Mucosa of descending colon (tissue), 3 donors: ENCODE measurements around the gene TBC1D8. TPM values are rescaled to one million over a fixed set of nuclear protein-coding genes. Genes with fewer than 3 reads are reported as not detected.
"Not testable (repeated sequence)": the region's sequence is repeated elsewhere in the genome, so short reads cannot be mapped to it uniquely, and the experiment has no call there.

ENCODE experiments used
- ATAC-seq: fragments of 200-7000 bp; cut with Tn5 transposase; one replicate; pipeline ENCODE4 v1.9.1; 2020; ENCODE audit warnings: mild to moderate bottlenecking, moderate library complexity
- DNase-seq, 3 donors: peaks; one replicate each; pipeline ENCODE4 v3.0.0-alpha.2; 2020
- H3K36me3 ChIP-seq: fragments of 200-600 bp; one replicate; pipeline ENCODE4 v1.8.0; 2021; ENCODE audit warnings: low read depth, mild to moderate bottlenecking
- H3K4me1 ChIP-seq: fragments of 200-600 bp; one replicate; pipeline ENCODE4 v1.8.0; 2021; ENCODE audit warnings: low read depth, mild to moderate bottlenecking
- H3K4me3 ChIP-seq: fragments of 200-600 bp; one replicate; pipeline ENCODE4 v1.8.0; 2021; ENCODE audit warnings: mild to moderate bottlenecking
- H3K9me3 ChIP-seq: fragments of 200-600 bp; one replicate; pipeline ENCODE4 v1.8.0; 2021; ENCODE audit warnings: mild to moderate bottlenecking
- CTCF ChIP-seq: fragments of 200-600 bp; IDR thresholded peaks from one replicate; pipeline ENCODE4 v1.8.0; 2022; ENCODE audit warnings: antibody characterized with exemption, mild to moderate bottlenecking
- intact Hi-C, 2 donors: fragments of 100-400 bp; cut with DNase I in 1 of 2; cut with micrococcal nuclease in 1 of 2; formaldehyde crosslinking; loops; one replicate each; pipeline versions ENCODE4 v1.11.0 to v1.11.1; 2022; cut with DNase I, micrococcal nuclease
- total RNA-seq, 3 donors: library from RNA; stranded (reverse); fragmentation: NEBNext Ultra II Directional in 2 of 3; extraction: Animal tissue kit (Norgen Biotek cat#: 25700) in 2 of 3; gene quantifications; one replicate each; pipeline versions ENCODE4 v1.2.1 to v1.2.4, GENCODE V29; 2021 to 2023
- donor health status: DM: no; HTN: no; CAD: no; lungs with moderate emphysema.
- donor health status: DM: no; HTN: no; CAD: no.
- donor health status: DM: no; HTN: yes; CAD: no.

The TBC1D8 gene
- total RNA-seq, 3 donors from 2014 or later, result 14.4 to 28.8 (median 17.7) TPM

- Histone ChIP-seq H3K4me1 (no peaks in the 10 kb centered on the region), H3K4me3 (no peak overlapping the region), H3K9me3 (no peaks in the 10 kb centered on the region), H3K36me3 (no peaks in the 10 kb centered on the region)
- intact Hi-C loops, result no loop called here
- DNase-seq (no peak), ATAC-seq (no peak)
- no peak for TF ChIP-seq CTCF
Observed at GRCh38 chr2:101053117-101053516, 98.1 kb downstream of the TBC1D8 start.

DNA sequence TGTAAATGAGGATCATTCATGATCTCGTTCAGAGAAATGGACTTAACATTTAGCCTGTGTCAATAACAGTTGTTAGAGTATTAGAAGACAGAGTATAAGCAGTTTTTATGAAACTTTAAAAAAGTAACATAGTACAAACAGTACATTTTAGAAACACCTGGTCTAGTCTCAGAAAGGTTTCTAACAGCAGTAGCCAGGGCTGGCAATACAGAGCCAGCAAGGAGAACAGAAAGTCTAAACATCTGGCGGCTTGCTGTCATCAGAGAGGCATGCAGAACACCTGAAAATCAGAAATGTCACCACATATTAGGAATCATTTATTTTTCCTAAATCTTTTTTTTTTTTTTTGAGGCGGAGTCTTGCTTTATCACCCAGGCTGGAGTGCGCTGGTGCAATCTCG is 99.0 kb downstream of the TBC1D8 start:
- Histone ChIP-seq H3K4me3 (no peak overlapping the region), H3K36me3 (no peaks in the 10 kb centered on the region), H3K9me3 (no peaks in the 10 kb centered on the region), H3K4me1 (no peaks in the 10 kb centered on the region)
- no peak for ATAC-seq
- no peak for DNase-seq
- no peak for TF ChIP-seq CTCF
- intact Hi-C loops, result no loop called here

GRCh38 chr2:101050886-101051285 is 100.3 kb downstream of the TBC1D8 start:
- ATAC-seq, H3K4me1 ChIP-seq, H3K36me3 ChIP-seq, intact Hi-C loops, H3K9me3 ChIP-seq, H3K4me3 ChIP-seq, DNase-seq: not testable (repeated sequence)

DNA sequence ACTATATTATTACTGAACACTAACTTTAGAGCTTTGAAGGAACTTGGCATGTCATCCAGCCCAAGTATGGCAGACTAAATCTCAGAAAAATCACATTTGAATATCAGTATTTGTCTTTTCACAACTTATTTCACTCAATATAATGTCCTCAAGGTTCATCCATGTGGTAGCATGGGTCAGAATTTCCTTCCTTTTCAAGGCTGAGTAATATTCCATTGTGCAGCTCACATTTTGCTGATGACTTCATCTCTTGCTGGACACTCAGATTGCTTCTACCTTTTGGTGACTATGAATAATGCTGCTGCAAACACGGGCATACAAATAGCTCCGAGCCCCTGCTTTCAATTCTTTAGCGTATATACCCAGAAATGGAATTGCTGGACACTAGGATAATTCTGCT is 102.4 kb downstream of the TBC1D8 start:
- intact Hi-C loops, result no loop called here
- H3K4me3 ChIP-seq, result no peak overlapping the region
- TF ChIP-seq CTCF, result no peak
- no peaks in the 10 kb centered on the region for H3K9me3 ChIP-seq
- DNase-seq (no peak), ATAC-seq (no peak)
- H3K4me1 ChIP-seq, result no peaks in the 10 kb centered on the region
- no peaks in the 10 kb centered on the region for H3K36me3 ChIP-seq

DNA sequence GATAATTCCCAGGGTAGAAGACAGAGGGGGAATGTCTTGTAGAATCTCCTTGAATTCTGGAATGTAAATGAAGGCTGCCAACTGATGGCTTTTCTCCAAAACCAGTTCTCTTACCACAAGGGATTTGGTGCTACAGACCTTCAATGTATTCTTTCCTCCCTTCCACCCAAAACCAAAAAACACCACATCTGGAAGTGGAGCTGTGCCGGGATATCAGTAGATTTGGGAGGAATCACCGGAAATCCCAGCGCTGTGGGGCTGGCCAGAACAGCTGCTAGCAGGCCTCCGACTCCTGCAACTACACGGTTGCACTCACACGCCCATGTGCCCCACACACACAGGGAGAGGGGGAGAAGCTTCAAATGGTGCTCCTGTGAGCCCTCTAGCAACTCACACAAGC is 103.4 kb downstream of the TBC1D8 start:
- intact Hi-C loops, result no loop called here
- H3K4me3 ChIP-seq, result no peak overlapping the region
- H3K4me1 ChIP-seq, result no peaks in the 10 kb centered on the region
- TF ChIP-seq CTCF, result no peak
- DNase-seq (no peak), ATAC-seq (no peak)
- H3K36me3 ChIP-seq, result no peaks in the 10 kb centered on the region
- no peaks in the 10 kb centered on the region for H3K9me3 ChIP-seq

DNA sequence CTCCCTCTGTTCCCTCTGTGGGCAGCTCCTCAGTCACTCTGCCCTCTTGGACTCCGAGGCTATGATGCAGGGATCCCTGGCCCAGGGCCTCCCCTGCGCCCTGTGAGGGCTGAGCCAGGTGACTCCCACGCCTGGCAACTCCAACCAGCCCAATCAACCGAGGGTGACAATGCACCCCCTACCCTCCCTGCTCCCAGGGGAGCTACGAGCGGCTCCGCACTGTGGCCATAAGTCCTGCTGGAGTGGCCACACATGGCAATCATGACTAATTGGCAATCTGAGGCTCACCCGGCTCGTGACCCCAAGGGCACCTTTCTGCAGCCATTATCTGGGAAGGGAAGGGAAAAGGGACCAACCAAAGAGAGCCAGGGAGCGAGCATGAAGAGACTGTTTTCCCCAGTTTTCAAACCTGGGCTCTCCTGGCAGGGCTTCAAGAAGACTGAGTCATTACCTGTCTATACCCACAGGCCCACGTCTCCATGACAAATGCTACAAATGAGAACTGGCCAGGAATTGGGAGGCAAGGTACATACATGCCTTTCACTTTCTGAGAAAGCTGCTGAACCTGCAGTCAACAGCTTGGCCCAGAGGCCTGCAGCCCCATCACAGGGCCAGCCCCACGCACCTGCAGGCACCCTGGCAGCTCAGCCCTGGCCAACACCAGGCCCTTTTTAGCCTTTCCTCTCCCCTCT is 104.0 kb downstream of the TBC1D8 start:
- H3K36me3 ChIP-seq, result no peaks in the 10 kb centered on the region
- TF ChIP-seq CTCF, result no peak
- intact Hi-C loops, result no loop called here
- H3K9me3 ChIP-seq, result no peaks in the 10 kb centered on the region
- DNase-seq (no peak), ATAC-seq (no peak)
- H3K4me3 ChIP-seq, result no peak overlapping the region
- H3K4me1 ChIP-seq, result no peaks in the 10 kb centered on the region
